CD4-positive, alpha-beta T cell (primary cell): ENCODE measurements around the gene SNCAIP. TPM values are rescaled to one million over a fixed set of nuclear protein-coding genes. Genes with fewer than 3 reads are reported as not detected.

Experiments used
- ATAC-seq: fragments of 200-7000 bp; cut with Tn5 transposase; one replicate; pipeline ENCODE4 v1.10.0; 2022; ENCODE audit warnings: mild to moderate bottlenecking; ENCODE audit not compliant: poor library complexity
- CTCF ChIA-PET: fragments of 350-600 bp; sonication (Branson Sonifier 250); formaldehyde crosslinking; loops from one replicate; lab custom pipeline; 2021; ENCODE audit warnings: antibody characterized with exemption, inconsistent platforms; lab: Charles Lee
- POLR2A ChIA-PET: fragments of 350-600 bp; sonication (Branson Sonifier 250); formaldehyde crosslinking; loops from one replicate; lab custom pipeline; 2021; ENCODE audit warnings: antibody characterized with exemption, inconsistent platforms; lab: Charles Lee
- DNase-seq, 14 experiments: peaks; one replicate each; pipeline ENCODE4 v3.0.0-alpha.2; 2013 to 2020; ENCODE audit warnings: mixed read lengths in 2 of 14
- H3K27ac ChIP-seq, 2 donors: one replicate each; pipeline versions ENCODE4 v1.5.1 to v1.7.0; 2013; ENCODE audit warnings: low read length in 2 of 2, low read depth in 1 of 2, mild to moderate bottlenecking in 1 of 2
- H3K27me3 ChIP-seq, 2 experiments: 1 replicate in 1 of 2; 2 replicates in 1 of 2; pipeline versions ENCODE4 v1.6.1 to v1.7.0; 2013; ENCODE audit warnings: low read length in 2 of 2, control low read depth in 1 of 2, mild to moderate bottlenecking in 1 of 2, moderate library complexity in 1 of 2; ENCODE audit not compliant: insufficient read depth in 2 of 2, control insufficient read depth in 1 of 2
- H3K36me3 ChIP-seq: one replicate; pipeline ENCODE4 v1.6.1; 2013; ENCODE audit warnings: low read length, control low read depth; ENCODE audit not compliant: insufficient read depth
- H3K4me1 ChIP-seq: one replicate; pipeline ENCODE4 v1.6.1; 2013; ENCODE audit warnings: low read length, control low read depth; ENCODE audit not compliant: insufficient read depth
- H3K4me3 ChIP-seq: one replicate; pipeline ENCODE4 v1.5.1; 2013; ENCODE audit warnings: mild to moderate bottlenecking, low read length, moderate library complexity
- H3K9me3 ChIP-seq, 2 experiments: 1 replicate in 1 of 2; 2 replicates in 1 of 2; pipeline versions ENCODE4 v1.6.1 to v1.7.0; 2013; ENCODE audit warnings: low read length in 2 of 2, mild to moderate bottlenecking in 2 of 2, control low read depth in 1 of 2, moderate library complexity in 1 of 2; ENCODE audit not compliant: control insufficient read depth in 1 of 2, insufficient read depth in 1 of 2
- H3K27ac Mint-ChIP-seq: one replicate; pipeline ENCODE4 v1.8.0; 2020; ENCODE audit warnings: mixed read lengths
- H3K27me3 Mint-ChIP-seq: one replicate; pipeline ENCODE4 v1.8.0; 2021; ENCODE audit warnings: mixed read lengths
- H3K36me3 Mint-ChIP-seq: one replicate; pipeline ENCODE4 v1.8.0; 2021; ENCODE audit warnings: low read depth, mixed read lengths
- H3K4me1 Mint-ChIP-seq: one replicate; pipeline ENCODE4 v1.8.0; 2021; ENCODE audit warnings: low read depth, mixed read lengths
- H3K4me3 Mint-ChIP-seq: one replicate; pipeline ENCODE4 v1.8.0; 2020; ENCODE audit warnings: mild to moderate bottlenecking, mixed read lengths
- H3K9me3 Mint-ChIP-seq: one replicate; pipeline ENCODE4 v1.8.0; 2020; ENCODE audit warnings: mixed read lengths
- CTCF ChIP-seq: fragments of 200-600 bp; IDR thresholded peaks from one replicate; pipeline ENCODE4 v1.8.0; 2022; ENCODE audit warnings: antibody characterized with exemption, mild to moderate bottlenecking
- intact Hi-C, 2 experiments: fragments of 100-400 bp; cut with DNase I in 1 of 2; cut with micrococcal nuclease in 1 of 2; formaldehyde crosslinking; loops; one replicate each; pipeline versions ENCODE4 v1.15.1 to v1.9.0; 2023 to 2025; cut with DNase I, micrococcal nuclease
- total RNA-seq, 174 experiments: library from RNA in 2 of 174; stranded (reverse) in 2 of 174; gene quantifications; one replicate each; pipeline ENCODE4 v1.2.3 and lab custom pipeline; 2021 to 2026

SNCAIP gene
- total RNA-seq, 2 experiments from 2014 or later: not detected

- H3K27ac ChIP-seq: no peak overlapping the region
- no peaks in the 10 kb centered on the region for H3K4me1 ChIP-seq
- ChIA-PET POLR2A (no interaction called here), CTCF (no interaction called here)
- H3K4me3 ChIP-seq: no peak overlapping the region
- Mint-ChIP-seq H3K36me3 (no peaks in the 10 kb centered on the region), H3K27me3 (no peaks in the 10 kb centered on the region), H3K4me1 (no peaks in the 10 kb centered on the region), H3K9me3 (no peaks in the 10 kb centered on the region), H3K27ac (no peak overlapping the region), H3K4me3 (no peak overlapping the region)
- TF ChIP-seq CTCF: no peak
- no peak for DNase-seq
- no peaks in the 10 kb centered on the region for H3K36me3 ChIP-seq
- no peak for ATAC-seq
- no peaks in the 10 kb centered on the region for H3K9me3 ChIP-seq
- no peaks in the 10 kb centered on the region for H3K27me3 ChIP-seq
- intact Hi-C loops: no loop called here
Observed at GRCh38 chr5:122355324-122355723, 43.3 kb downstream of the SNCAIP start.

- no peaks in the 10 kb centered on the region for H3K9me3 Mint-ChIP-seq
- H3K27me3 Mint-ChIP-seq: peaks cover 3% of the 10 kb centered on the region
- ChIA-PET CTCF (no interaction called here), POLR2A (no interaction called here)
- intact Hi-C loops: no loop called here
- Histone ChIP-seq H3K27me3 (no peaks in the 10 kb centered on the region), H3K4me1 (no peaks in the 10 kb centered on the region), H3K36me3 (no peaks in the 10 kb centered on the region), H3K4me3 (no peak overlapping the region), H3K27ac (no peak overlapping the region), H3K9me3 (no peaks in the 10 kb centered on the region)
- no peak for TF ChIP-seq CTCF
- H3K27ac Mint-ChIP-seq: no peak overlapping the region
- ATAC-seq (no peak), DNase-seq (no peak)
- no peaks in the 10 kb centered on the region for H3K36me3 Mint-ChIP-seq
- no peak overlapping the region for H3K4me3 Mint-ChIP-seq
- H3K4me1 Mint-ChIP-seq: no peaks in the 10 kb centered on the region
Observed at GRCh38 chr5:122356855-122357254, 44.8 kb downstream of the SNCAIP start.

- POLR2A ChIA-PET: no interaction called here
- H3K36me3 ChIP-seq: no peaks in the 10 kb centered on the region
- ATAC-seq (no peak), DNase-seq (no peak)
- H3K4me1 ChIP-seq: no peaks in the 10 kb centered on the region
- H3K9me3 Mint-ChIP-seq: no peaks in the 10 kb centered on the region
- intact Hi-C loops: no loop called here
- H3K27ac Mint-ChIP-seq: no peak overlapping the region
- H3K4me3 Mint-ChIP-seq: no peak overlapping the region
- no peak for TF ChIP-seq CTCF
- CTCF ChIA-PET: no interaction called here
- H3K27ac ChIP-seq: no peak overlapping the region
- no peaks in the 10 kb centered on the region for H3K4me1 Mint-ChIP-seq
- H3K27me3 Mint-ChIP-seq: peaks cover 10% of the 10 kb centered on the region
- H3K36me3 Mint-ChIP-seq: no peaks in the 10 kb centered on the region
- no peaks in the 10 kb centered on the region for H3K9me3 ChIP-seq
- H3K4me3 ChIP-seq: no peak overlapping the region
- no peaks in the 10 kb centered on the region for H3K27me3 ChIP-seq
Observed at GRCh38 chr5:122358372-122358979, 46.4 kb downstream of the SNCAIP start.
